H9 (cell line): ENCODE results near the gene LPAR3. TPM values are rescaled to one million over a fixed set of nuclear protein-coding genes. Genes with fewer than 3 reads are reported as not detected.

Experiments used
- DNase-seq: peaks from one replicate; pipeline ENCODE4 v3.0.0-alpha.2; 2017
- H2AFZ ChIP-seq: one replicate; pipeline ENCODE4 v1.6.1; 2013; ENCODE audit warnings: mild to moderate bottlenecking, low read length, control low read depth, moderate library complexity
- H2AK5ac ChIP-seq: 2 replicates; pipeline ENCODE4 v1.6.1; 2013; ENCODE audit warnings: low read length, control low read depth, mixed read lengths; ENCODE audit not compliant: insufficient read length
- H2BK120ac ChIP-seq: one replicate; pipeline ENCODE4 v1.6.1; 2013; ENCODE audit warnings: low read depth, mild to moderate bottlenecking, low read length, control low read depth, inconsistent platforms; ENCODE audit not compliant: poor library complexity, severe bottlenecking
- H2BK12ac ChIP-seq: 2 replicates; pipeline ENCODE4 v1.6.1; 2013; ENCODE audit warnings: low read length, control low read depth, mixed read lengths, low read depth; ENCODE audit not compliant: insufficient read length
- H2BK15ac ChIP-seq: 2 replicates; pipeline ENCODE4 v1.6.1; 2013; ENCODE audit warnings: low read depth, low read length, control low read depth
- H2BK20ac ChIP-seq: one replicate; pipeline ENCODE4 v1.6.1; 2013; ENCODE audit warnings: low read depth, mild to moderate bottlenecking, low read length, control low read depth, inconsistent platforms; ENCODE audit not compliant: poor library complexity, severe bottlenecking
- H2BK5ac ChIP-seq: 2 replicates; pipeline ENCODE4 v1.6.1; 2013; ENCODE audit warnings: low read length, control low read depth, mixed read lengths; ENCODE audit not compliant: insufficient read length
- H3K14ac ChIP-seq: 2 replicates; pipeline ENCODE4 v1.6.1; 2013; ENCODE audit warnings: low read length, control low read depth; ENCODE audit not compliant: insufficient read depth
- H3K18ac ChIP-seq: 2 replicates; pipeline ENCODE4 v1.6.1; 2013; ENCODE audit warnings: low read depth, mild to moderate bottlenecking, mixed read lengths, low read length, control low read depth; ENCODE audit not compliant: insufficient read length
- H3K23ac ChIP-seq: 2 replicates; pipeline ENCODE4 v1.6.1; 2013; ENCODE audit warnings: low read length, control low read depth, mixed read lengths, low read depth; ENCODE audit not compliant: insufficient read length
- H3K23me2 ChIP-seq: 2 replicates; pipeline ENCODE4 v1.6.1; 2013; ENCODE audit warnings: low read depth, mild to moderate bottlenecking, mixed read lengths, low read length, control low read depth; ENCODE audit not compliant: insufficient read length, poor library complexity, severe bottlenecking
- H3K27ac ChIP-seq: 2 replicates; pipeline ENCODE4 v1.5.1; 2013; ENCODE audit warnings: low read length, control low read depth, mixed read lengths, low read depth; ENCODE audit not compliant: insufficient read length
- H3K27me3 ChIP-seq: 2 replicates; pipeline ENCODE4 v1.6.1; 2013; ENCODE audit warnings: low read length, control low read depth, inconsistent platforms; ENCODE audit not compliant: insufficient read depth
- H3K4ac ChIP-seq: 2 replicates; pipeline ENCODE4 v1.6.1; 2013; ENCODE audit warnings: low read depth, mild to moderate bottlenecking, control low read depth, inconsistent platforms, low read length, moderate library complexity
- H3K4me1 ChIP-seq: 2 replicates; pipeline ENCODE4 v1.6.1; 2013; ENCODE audit warnings: low read length, control low read depth, inconsistent platforms; ENCODE audit not compliant: insufficient read depth
- H3K4me2 ChIP-seq: 2 replicates; pipeline ENCODE4 v1.6.1; 2013; ENCODE audit warnings: low read length, control low read depth, mixed read lengths; ENCODE audit not compliant: insufficient read length, insufficient read depth
- H3K56ac ChIP-seq: 2 replicates; pipeline ENCODE4 v1.6.1; 2013; ENCODE audit warnings: low read depth, mild to moderate bottlenecking, mixed read lengths, low read length, control low read depth; ENCODE audit not compliant: insufficient read length
- H3K79me1 ChIP-seq: 2 replicates; pipeline ENCODE4 v1.6.1; 2013; ENCODE audit warnings: low read depth, mild to moderate bottlenecking, moderate library complexity, low read length, control low read depth, inconsistent platforms; ENCODE audit not compliant: insufficient read depth, poor library complexity, severe bottlenecking
- H3K79me2 ChIP-seq: 2 replicates; pipeline ENCODE4 v1.6.1; 2013; ENCODE audit warnings: low read length, control low read depth, inconsistent platforms; ENCODE audit not compliant: insufficient read depth
- H3K9ac ChIP-seq: 2 replicates; pipeline ENCODE4 v1.6.1; 2013; ENCODE audit warnings: low read length, control low read depth, mixed read lengths; ENCODE audit not compliant: insufficient read length; ENCODE audit errors: extremely low read depth
- H3K9me3 ChIP-seq: one replicate; pipeline ENCODE4 v1.6.1; 2013; ENCODE audit warnings: low read depth, low read length, inconsistent platforms; ENCODE audit not compliant: control insufficient read depth
- H3T11ph ChIP-seq: one replicate; pipeline ENCODE4 v1.6.1; 2013; ENCODE audit warnings: mild to moderate bottlenecking, low read length, control low read depth, inconsistent platforms
- H4K20me1 ChIP-seq: one replicate; pipeline ENCODE4 v1.6.1; 2013; ENCODE audit not compliant: control insufficient read depth, insufficient read length, insufficient read depth
- H4K5ac ChIP-seq: 2 replicates; pipeline ENCODE4 v1.6.1; 2013; ENCODE audit warnings: low read depth, mild to moderate bottlenecking, mixed read lengths, low read length, control low read depth; ENCODE audit not compliant: insufficient read length
- H4K8ac ChIP-seq: replicated peaks from 2 replicates; pipeline ENCODE4 v1.6.1; 2013; ENCODE audit warnings: low read length, control low read depth, mixed read lengths, low read depth; ENCODE audit not compliant: insufficient read length
- H4K91ac ChIP-seq: 2 replicates; pipeline ENCODE4 v1.6.1; 2013; ENCODE audit warnings: low read depth, mild to moderate bottlenecking, moderate library complexity, mixed read lengths, low read length, control low read depth; ENCODE audit not compliant: insufficient read length
- H3K27ac Mint-ChIP-seq, 3 experiments: 2 replicates in 2 of 3; 3 replicates in 1 of 3; pipeline ENCODE4 v1.8.0; 2020 to 2021; ENCODE audit warnings: mixed read lengths in 3 of 3, mild to moderate bottlenecking in 1 of 3, moderate library complexity in 1 of 3
- H3K27me3 Mint-ChIP-seq: 2 replicates; pipeline ENCODE4 v1.8.0; 2021; ENCODE audit warnings: low read depth, mild to moderate bottlenecking, moderate library complexity, mixed read lengths
- H3K36me3 Mint-ChIP-seq, 3 experiments: 2 replicates in 2 of 3; 3 replicates in 1 of 3; pipeline ENCODE4 v1.8.0; 2020 to 2021; ENCODE audit warnings: low read depth in 3 of 3, mixed read lengths in 3 of 3; ENCODE audit not compliant: insufficient read depth in 1 of 3
- H3K4me1 Mint-ChIP-seq, 2 experiments: 2 replicates each; pipeline ENCODE4 v1.8.0; 2020; ENCODE audit warnings: mixed read lengths in 2 of 2
- H3K4me3 Mint-ChIP-seq, 2 experiments: 2 replicates in 1 of 2; 3 replicates in 1 of 2; pipeline ENCODE4 v1.8.0; 2020 to 2021; ENCODE audit warnings: mild to moderate bottlenecking in 2 of 2, mixed read lengths in 2 of 2, moderate library complexity in 1 of 2
- H3K9me3 Mint-ChIP-seq, 2 experiments: 2 replicates in 1 of 2; 3 replicates in 1 of 2; pipeline ENCODE4 v1.8.0; 2020; ENCODE audit warnings: mild to moderate bottlenecking in 2 of 2, mixed read lengths in 2 of 2, moderate library complexity in 1 of 2
- WGBS: extraction: QIAGEN DNeasy Blood & Tissue Kit; methylation state at CpG from one replicate; pipeline ENCODE4 v1.1.7; 2013; ENCODE audit warnings: missing lambda C conversion rate, low lambda C conversion rate, mixed read lengths; ENCODE audit not compliant: insufficient read length; ENCODE audit errors: extremely low coverage; 5-methylcytosine and 5-hydroxymethylcytosine counted together
- total RNA-seq: library from RNA; stranded (reverse); gene quantifications from 2 replicates; pipeline ENCODE4 v1.2.1, GENCODE V29; 2021
- TF ChIP-seq, protein P1 (sequence below): fragments of 200-600 bp; sonication (generic); conservative IDR thresholded peaks from 3 replicates; pipeline ENCODE4 v1.8.0; 2021; ENCODE audit warnings: antibody characterized with exemption, mild to moderate bottlenecking

Gene LPAR3
- total RNA-seq, 1 experiment from 2014 or later: 3.0 TPM

DNA sequence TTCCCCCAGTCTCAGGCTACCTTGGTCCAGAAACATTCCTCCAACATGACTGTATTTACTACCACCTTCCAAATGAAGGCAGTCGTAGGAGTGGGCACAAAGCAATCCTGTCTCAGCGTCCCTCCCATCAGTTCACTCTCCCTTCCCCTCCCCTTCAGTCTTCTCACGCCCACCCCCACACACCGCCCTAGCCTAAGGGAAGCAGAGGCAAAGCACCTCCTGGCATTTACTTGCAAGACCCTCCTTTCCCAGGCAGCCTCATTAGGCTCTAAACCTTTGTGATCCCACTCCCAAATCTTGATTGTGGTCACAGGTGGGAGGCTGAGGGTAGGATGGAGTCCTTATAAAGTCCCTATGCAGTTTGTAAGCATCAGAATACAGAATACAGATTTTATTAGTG lies 23.9 kb upstream of the LPAR3 start:
- Histone ChIP-seq H2BK12ac (no peak overlapping the region), H3K27ac (no peak overlapping the region), H3K23ac (no peak overlapping the region), H3T11ph (no peak overlapping the region), H3K18ac (no peak overlapping the region), H3K79me1 (no peaks in the 10 kb centered on the region), H3K56ac (no peak overlapping the region), H2AFZ (no peak overlapping the region), H3K79me2 (no peaks in the 10 kb centered on the region), H3K9me3 (no peaks in the 10 kb centered on the region), H2BK5ac (no peak overlapping the region), H3K4me1 (no peaks in the 10 kb centered on the region), H2BK20ac (no peak overlapping the region), H2BK120ac (no peak overlapping the region), H3K4ac (no peak overlapping the region), H4K20me1 (no peaks in the 10 kb centered on the region), H3K9ac (no peak overlapping the region), H3K23me2 (no peaks in the 10 kb centered on the region), H3K4me2 (no peak overlapping the region), H2AK5ac (no peak overlapping the region), H4K8ac (no peak overlapping the region), H2BK15ac (no peak overlapping the region), H3K14ac (no peak overlapping the region), H4K91ac (no peak overlapping the region), H4K5ac (no peak overlapping the region), H3K27me3 (no peaks in the 10 kb centered on the region)
- WGBS: no CpG with 5 or more reads among the region's 4 CpGs
- H3K36me3 Mint-ChIP-seq: no peaks in the 10 kb centered on the region
- peaks cover 5% of the 10 kb centered on the region for H3K27me3 Mint-ChIP-seq
- no peaks in the 10 kb centered on the region; a peak in 1 of 4 replicates for H3K4me1 Mint-ChIP-seq
- no peak for DNase-seq
- H3K4me3 Mint-ChIP-seq: no peak overlapping the region
- TF ChIP-seq, protein P1, sequence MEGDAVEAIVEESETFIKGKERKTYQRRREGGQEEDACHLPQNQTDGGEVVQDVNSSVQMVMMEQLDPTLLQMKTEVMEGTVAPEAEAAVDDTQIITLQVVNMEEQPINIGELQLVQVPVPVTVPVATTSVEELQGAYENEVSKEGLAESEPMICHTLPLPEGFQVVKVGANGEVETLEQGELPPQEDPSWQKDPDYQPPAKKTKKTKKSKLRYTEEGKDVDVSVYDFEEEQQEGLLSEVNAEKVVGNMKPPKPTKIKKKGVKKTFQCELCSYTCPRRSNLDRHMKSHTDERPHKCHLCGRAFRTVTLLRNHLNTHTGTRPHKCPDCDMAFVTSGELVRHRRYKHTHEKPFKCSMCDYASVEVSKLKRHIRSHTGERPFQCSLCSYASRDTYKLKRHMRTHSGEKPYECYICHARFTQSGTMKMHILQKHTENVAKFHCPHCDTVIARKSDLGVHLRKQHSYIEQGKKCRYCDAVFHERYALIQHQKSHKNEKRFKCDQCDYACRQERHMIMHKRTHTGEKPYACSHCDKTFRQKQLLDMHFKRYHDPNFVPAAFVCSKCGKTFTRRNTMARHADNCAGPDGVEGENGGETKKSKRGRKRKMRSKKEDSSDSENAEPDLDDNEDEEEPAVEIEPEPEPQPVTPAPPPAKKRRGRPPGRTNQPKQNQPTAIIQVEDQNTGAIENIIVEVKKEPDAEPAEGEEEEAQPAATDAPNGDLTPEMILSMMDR: no peak
- no peaks in the 10 kb centered on the region for H3K9me3 Mint-ChIP-seq
- no peak overlapping the region; a peak in 1 of 7 replicates for H3K27ac Mint-ChIP-seq
